Smooth muscle cell (in vitro differentiated cells): Measurements from ENCODE around the gene ADARB2. TPM values are rescaled to one million over a fixed set of nuclear protein-coding genes. Genes with fewer than 3 reads are reported as not detected.

Experiments
- DNase-seq: peaks from one replicate; lab custom pipeline; 2025; ENCODE audit not compliant: unreplicated experiment; lab: John Stamatoyannopoulos, UW
- H2AFZ ChIP-seq: fragments of 200-600 bp; sonication (generic); 2 replicates; pipeline ENCODE4 v1.6.0; 2016; ENCODE audit warnings: antibody characterized with exemption, low read depth, mild to moderate bottlenecking
- H3F3A ChIP-seq: fragments of 200-600 bp; sonication (generic); 2 replicates; pipeline ENCODE4 v1.6.0; 2017; ENCODE audit warnings: antibody characterized with exemption, low read depth
- H3K27ac ChIP-seq: fragments of 200-600 bp; sonication (generic); 2 replicates; pipeline ENCODE4 v1.5.1; 2016; ENCODE audit warnings: low read depth, mild to moderate bottlenecking
- H3K27me3 ChIP-seq: fragments of 200-600 bp; sonication (generic); 2 replicates; pipeline ENCODE4 v1.6.1; 2016; ENCODE audit warnings: low read depth, mild to moderate bottlenecking
- H3K36me3 ChIP-seq: fragments of 200-600 bp; sonication (generic); 2 replicates; pipeline ENCODE4 v1.5.1; 2016; ENCODE audit warnings: low read depth
- H3K4me1 ChIP-seq: fragments of 200-600 bp; sonication (generic); 2 replicates; pipeline ENCODE4 v1.5.1; 2016; ENCODE audit warnings: low read depth
- H3K4me2 ChIP-seq: fragments of 200-600 bp; sonication (generic); 2 replicates; pipeline ENCODE4 v1.6.0; 2016; ENCODE audit warnings: mild to moderate bottlenecking
- H3K4me3 ChIP-seq: fragments of 200-600 bp; sonication (generic); 2 replicates; pipeline ENCODE4 v1.5.1; 2016; ENCODE audit warnings: mild to moderate bottlenecking
- H3K79me2 ChIP-seq: fragments of 200-600 bp; sonication (generic); 2 replicates; pipeline ENCODE4 v1.6.0; 2016; ENCODE audit warnings: low read depth, mild to moderate bottlenecking
- H3K9ac ChIP-seq: fragments of 200-600 bp; sonication (generic); 2 replicates; pipeline ENCODE4 v1.6.0; 2016; ENCODE audit warnings: low read depth
- H3K9me3 ChIP-seq: fragments of 200-600 bp; sonication (generic); replicated peaks from 2 replicates; pipeline ENCODE4 v1.5.1; 2016; ENCODE audit warnings: low read depth
- H4K20me1 ChIP-seq: fragments of 200-600 bp; sonication (generic); 2 replicates; pipeline ENCODE4 v1.6.0; 2016; ENCODE audit warnings: low read depth
- CTCF ChIP-seq: fragments of 200-600 bp; sonication (generic); IDR thresholded peaks from 2 replicates; pipeline ENCODE4 v1.5.1; 2017; ENCODE audit warnings: borderline replicate concordance, mild to moderate bottlenecking, antibody characterized with exemption; ENCODE audit not compliant: insufficient read depth, poor library complexity, severe bottlenecking
- WGBS: methylation state at CpG from one replicate; pipeline ENCODE4 v1.1.7; 2016; ENCODE audit warnings: low lambda C conversion rate; 5-methylcytosine and 5-hydroxymethylcytosine counted together
- polyA plus RNA-seq: library from polyadenylated mRNA; unstranded; fragments of >200 nt; fragmentation: Nextera tagmentation; extraction: Ambion mirVana; gene quantifications from 2 replicates; pipeline ENCODE4 v1.2.1, GENCODE V29; 2016
- total RNA-seq: library from RNA; depleted of rRNA; stranded (reverse); fragments of >200 nt; gene quantifications from 2 replicates; pipeline ENCODE4 v1.2.3, GENCODE V29; 2014

ADARB2 gene
- total and polyA plus RNA-seq, 2 experiments from 2014 or later: 0.13 to 0.39 TPM

GRCh38 chr10:1133495-1134045 is 603.8 kb downstream of the ADARB2 start:
- H3K9ac ChIP-seq: no peak overlapping the region
- no peak overlapping the region for H3K4me2 ChIP-seq
- H3K27ac ChIP-seq: no peak overlapping the region
- no peaks in the 10 kb centered on the region for H3F3A ChIP-seq
- no peaks in the 10 kb centered on the region for H3K27me3 ChIP-seq
- H3K4me1 ChIP-seq: no peaks in the 10 kb centered on the region
- no peaks in the 10 kb centered on the region for H3K79me2 ChIP-seq
- no peak for TF ChIP-seq CTCF
- no peak overlapping the region for H3K4me3 ChIP-seq
- H2AFZ ChIP-seq: no peak overlapping the region
- DNase-seq: no peak
- H3K36me3 ChIP-seq: peaks cover 8% of the 10 kb centered on the region
- peaks cover 3% of the 10 kb centered on the region for H3K9me3 ChIP-seq
- H4K20me1 ChIP-seq: no peaks in the 10 kb centered on the region
- WGBS: 98% methylated on average over 3 of the region's 3 CpGs

GRCh38 chr10:1132584-1132983 is 604.7 kb downstream of the ADARB2 start:
- TF ChIP-seq CTCF: no peak
- Histone ChIP-seq H3F3A (no peaks in the 10 kb centered on the region), H4K20me1 (peaks cover 8% of the 10 kb centered on the region), H3K4me1 (no peaks in the 10 kb centered on the region), H3K27me3 (no peaks in the 10 kb centered on the region), H3K79me2 (no peaks in the 10 kb centered on the region), H3K4me2 (no peak overlapping the region), H2AFZ (no peak overlapping the region), H3K36me3 (peaks cover 8% of the 10 kb centered on the region), H3K9ac (no peak overlapping the region), H3K27ac (no peak overlapping the region), H3K4me3 (no peak overlapping the region), H3K9me3 (no peaks in the 10 kb centered on the region)
- WGBS: 83% methylated on average over 5 of the region's 10 CpGs
- DNase-seq: no peak

- no peak for TF ChIP-seq CTCF
- H3K36me3 ChIP-seq: peaks cover 8% of the 10 kb centered on the region
- 98% methylated on average over 12 of the region's 12 CpGs for WGBS
Measured at GRCh38 chr10:1130995-1131790, 606.1 kb downstream of the ADARB2 start.

More at GRCh38 chr10:1130995-1131790, 606.1 kb downstream of the ADARB2 start:
- H3F3A ChIP-seq: no peaks in the 10 kb centered on the region
- H4K20me1 ChIP-seq: peaks cover 14% of the 10 kb centered on the region
- no peaks in the 10 kb centered on the region for H3K4me1 ChIP-seq
- H3K4me3 ChIP-seq: no peak overlapping the region
- H2AFZ ChIP-seq: no peak overlapping the region
- no peak overlapping the region for H3K4me2 ChIP-seq
- H3K9me3 ChIP-seq: no peaks in the 10 kb centered on the region
- no peak overlapping the region for H3K9ac ChIP-seq
- no peaks in the 10 kb centered on the region for H3K79me2 ChIP-seq
- DNase-seq: no peak
- H3K27ac ChIP-seq: no peak overlapping the region
- no peaks in the 10 kb centered on the region for H3K27me3 ChIP-seq
